ENCODE data around the gene TBC1D24.

TBC1D24 gene

GRCh38 chr16:2524339-2524938 is 49.5 kb downstream of the TBC1D24 start:
- in situ Hi-C loops (cut with HindIII; ENCODE audit: low sequenced_read_pairs), result no loop called here
- no peak for TF ChIP-seq CTCF (IDR thresholded peaks at IDR 0.05; ENCODE audit: low read depth, low read length)
- no peak overlapping the region for H3K4me3 ChIP-seq (ENCODE audit: low read depth, low read length)
- DNase-seq (ENCODE audit: low read depth, low spot score), result no peak

- in situ Hi-C loops (cut with HindIII; ENCODE audit: low sequenced_read_pairs), result no loop called here
- no peak overlapping the region for H3K4me3 ChIP-seq (ENCODE audit: low read depth, low read length)
- no peak for TF ChIP-seq CTCF (IDR thresholded peaks at IDR 0.05; ENCODE audit: low read depth, low read length)
- no peak for DNase-seq (ENCODE audit: low read depth, low spot score)
Measured at GRCh38 chr16:2526135-2526534, 51.2 kb downstream of the TBC1D24 start.

- no peak for DNase-seq (ENCODE audit: low read depth, low spot score)
- H3K4me3 ChIP-seq (ENCODE audit: low read depth, low read length), result no peak overlapping the region
- no peak for TF ChIP-seq CTCF (IDR thresholded peaks at IDR 0.05; ENCODE audit: low read depth, low read length)
- in situ Hi-C loops (cut with HindIII; ENCODE audit: low sequenced_read_pairs), result no loop called here
Measured at GRCh38 chr16:2527071-2527783, 52.3 kb downstream of the TBC1D24 start.

GRCh38 chr16:2527784-2528100 is 52.8 kb downstream of the TBC1D24 start:
- DNase-seq (ENCODE audit: low read depth, low spot score), result no peak
- no peak for TF ChIP-seq CTCF (IDR thresholded peaks at IDR 0.05; ENCODE audit: low read depth, low read length)
- H3K4me3 ChIP-seq (ENCODE audit: low read depth, low read length), result no peak overlapping the region
- in situ Hi-C loops (cut with HindIII; ENCODE audit: low sequenced_read_pairs), result no loop called here

- DNase-seq (ENCODE audit: low read depth, low spot score), result no peak
- no peak overlapping the region for H3K4me3 ChIP-seq (ENCODE audit: low read depth, low read length)
- in situ Hi-C loops (cut with HindIII; ENCODE audit: low sequenced_read_pairs), result no loop called here
- no peak for TF ChIP-seq CTCF (IDR thresholded peaks at IDR 0.05; ENCODE audit: low read depth, low read length)
Measured at GRCh38 chr16:2528161-2529060, 53.5 kb downstream of the TBC1D24 start.

GRCh38 chr16:2529061-2529931 is 54.4 kb downstream of the TBC1D24 start:
- no peak for TF ChIP-seq CTCF (IDR thresholded peaks at IDR 0.05; ENCODE audit: low read depth, low read length)
- DNase-seq (ENCODE audit: low read depth, low spot score), result no peak
- no peak overlapping the region for H3K4me3 ChIP-seq (ENCODE audit: low read depth, low read length)
- in situ Hi-C loops (cut with HindIII; ENCODE audit: low sequenced_read_pairs), result no loop called here

Measured in astrocyte of the spinal cord (primary cell).